K562 (cell line): ENCODE measurements around the gene PITRM1. TPM values are rescaled to one million over a fixed set of nuclear protein-coding genes. Genes with fewer than 3 reads are reported as not detected.

Experiments
- ATAC-seq: fragments of 200-7000 bp; cut with Tn5 transposase; 3 replicates; pipeline ENCODE4 v1.9.1; 2020; ENCODE audit warnings: moderate library complexity
- BruUV-seq: library from RNA; stranded (reverse); fragments of 400-500 nt; replicated peaks from 2 replicates; lab custom pipeline; 2021; lab: Mats Ljungman, UMichigan
- CTCF ChIA-PET: fragments of 300-600 bp; formaldehyde crosslinking; extraction: SDS; loops from one replicate; lab custom pipeline; 2021; ENCODE audit warnings: low intra/inter-chr PET ratio; lab: Yijun Ruan, JAX
- POLR2A ChIA-PET: fragments of 300-600, 350-650 bp; sonication (Branson Sonifier 250); formaldehyde crosslinking; extraction: SDS; loops from one replicate; lab custom pipeline; 2021; ENCODE audit warnings: antibody characterized with exemption, inconsistent platforms; lab: Yijun Ruan, JAX
- DNase-seq, 4 experiments: peaks; one replicate each; pipeline versions ENCODE4 v3.0.0 to v3.0.0-alpha.2; 2011 to 2018; ENCODE audit warnings: low spot score in 3 of 4, mixed read lengths in 3 of 4; ENCODE audit errors: extremely low read depth in 1 of 4
- FAIRE-seq: peaks from 2 replicates; lab custom pipeline; 2011; peaks lifted over from hg19 to GRCh38; lab: Jason Lieb, UNC
- H2AFZ ChIP-seq: 2 replicates; pipeline ENCODE4 v1.6.0; 2011; ENCODE audit warnings: low read depth, low read length, control low read depth, inconsistent platforms
- H3K27ac ChIP-seq: fragments of 200-600 bp; 3 replicates; pipeline ENCODE4 v1.8.0; 2011; ENCODE audit warnings: low read depth, mild to moderate bottlenecking, control low read depth, inconsistent platforms, low read length, moderate library complexity, mixed read lengths; ENCODE audit errors: extremely low read depth
- H3K27me3 ChIP-seq, 2 experiments: fragments of 300-600 bp in 1 of 2; 2 replicates in 1 of 2; 3 replicates in 1 of 2; pipeline versions ENCODE4 v1.6.0 to v1.8.0; 2011; ENCODE audit warnings: inconsistent platforms in 2 of 2, low read length in 2 of 2, mild to moderate bottlenecking in 1 of 2, mixed read lengths in 1 of 2, moderate library complexity in 1 of 2; ENCODE audit not compliant: control insufficient read depth in 2 of 2, insufficient read depth in 2 of 2
- H3K36me3 ChIP-seq: fragments of 300-600 bp; 3 replicates; pipeline ENCODE4 v1.8.0; 2011; ENCODE audit warnings: mild to moderate bottlenecking, low read length, inconsistent platforms; ENCODE audit not compliant: control insufficient read depth, insufficient read depth
- H3K4me1 ChIP-seq, 2 experiments: fragments of 200-600 bp in 1 of 2; replicated peaks in 1 of 2; 2 replicates in 1 of 2; 3 replicates in 1 of 2; pipeline versions ENCODE4 v1.5.1 to v1.8.0; 2011; ENCODE audit warnings: inconsistent platforms in 2 of 2, low read length in 2 of 2, mild to moderate bottlenecking in 1 of 2, mixed read lengths in 1 of 2, moderate library complexity in 1 of 2; ENCODE audit not compliant: control insufficient read depth in 2 of 2, insufficient read depth in 2 of 2
- H3K4me2 ChIP-seq: 2 replicates; pipeline ENCODE4 v1.6.1; 2011; ENCODE audit warnings: low read length, control low read depth, inconsistent platforms, mixed read lengths; ENCODE audit not compliant: insufficient read depth
- H3K4me3 ChIP-seq: fragments of 200-600 bp; sonication (generic), shearing (Covaris generic); 2 replicates; pipeline ENCODE4 v1.5.1; 2016; ENCODE audit warnings: control low read depth, inconsistent platforms
- H3K79me2 ChIP-seq: fragments of 200-600 bp; 3 replicates; pipeline ENCODE4 v1.8.0; 2011; ENCODE audit warnings: low read length, inconsistent platforms; ENCODE audit not compliant: control insufficient read depth, insufficient read depth
- H3K9ac ChIP-seq, 2 experiments: 2 replicates each; pipeline versions ENCODE4 v1.6.0 to v1.6.1; 2011; ENCODE audit warnings: low read depth in 2 of 2, low read length in 2 of 2, control low read depth in 1 of 2, inconsistent platforms in 1 of 2, mild to moderate bottlenecking in 1 of 2, mixed read lengths in 1 of 2; ENCODE audit not compliant: insufficient read depth in 1 of 2
- H3K9me1 ChIP-seq: one replicate; pipeline ENCODE4 v1.6.0; 2011; ENCODE audit warnings: inconsistent platforms, mild to moderate bottlenecking, low read length, moderate library complexity; ENCODE audit not compliant: control insufficient read depth, insufficient read depth
- H3K9me3 ChIP-seq: replicated peaks from 2 replicates; pipeline ENCODE4 v1.5.1; 2011; ENCODE audit warnings: low read depth, low read length, inconsistent platforms; ENCODE audit not compliant: control insufficient read depth, insufficient read depth
- H4K20me1 ChIP-seq: replicated peaks from 2 replicates; pipeline ENCODE4 v1.6.1; 2011; ENCODE audit warnings: low read length, inconsistent platforms, mixed read lengths; ENCODE audit not compliant: control insufficient read depth, insufficient read depth
- KAT2B ChIP-seq: IDR thresholded peaks from one replicate; pipeline ENCODE4 v1.6.1; 2012; ENCODE audit warnings: low read depth, mild to moderate bottlenecking, control low read depth, inconsistent platforms, low read length, moderate library complexity
- MNT ChIP-seq, 2 experiments: fragments of 450-650 bp; conservative IDR thresholded peaks; 2 replicates each; pipeline ENCODE4 v1.6.1; 2017; ENCODE audit warnings: mild to moderate bottlenecking in 2 of 2, moderate library complexity in 2 of 2
- MXI1 ChIP-seq: IDR thresholded peaks from 2 replicates; pipeline ENCODE4 v1.6.1; 2011; ENCODE audit warnings: low read depth, mild to moderate bottlenecking, improper control_type of control experiment, low read length
- PHB2 ChIP-seq: fragments of 450-650 bp; IDR thresholded peaks from 2 replicates; pipeline ENCODE4 v1.6.1; 2017; ENCODE audit warnings: low read depth
- RHOXF2B ChIP-seq: fragments of 250-450 bp; sonication (Bioruptor Pico); conservative IDR thresholded peaks from 2 replicates; pipeline ENCODE4 v1.5.1; 2021
- TFAM ChIP-seq: fragments of 250-450 bp; sonication (Bioruptor Pico); conservative IDR thresholded peaks from 2 replicates; pipeline ENCODE4 v1.5.0; 2021; ENCODE audit warnings: mild to moderate bottlenecking, moderate library complexity
- ZNF121 ChIP-seq: sonication (generic); formaldehyde crosslinking; conservative IDR thresholded peaks from 2 replicates; pipeline ENCODE4 v1.8.0; 2022; ENCODE audit warnings: missing genetic modification reagents
- ZNF324 ChIP-seq: fragments of 250-450 bp; sonication (Bioruptor Pico); IDR thresholded peaks from 2 replicates; pipeline ENCODE4 v1.4.0; 2020; ENCODE audit warnings: mild to moderate bottlenecking
- ZNF584 ChIP-seq: fragments of 200-800 bp; sonication (Bioruptor generic); IDR thresholded peaks from 2 replicates; pipeline ENCODE4 v1.6.1; 2016; ENCODE audit warnings: low read depth, mild to moderate bottlenecking, missing genetic modification characterization, missing compliant biosample characterization
- WGBS: fragments of 100-300 bp; shearing (Covaris generic); methylation state at CpG from one replicate; pipeline ENCODE4 v1.1.6; 2016; ENCODE audit warnings: low coverage, mixed read lengths; ENCODE audit not compliant: insufficient coverage; ENCODE audit errors: missing lambda C conversion rate; 5-methylcytosine and 5-hydroxymethylcytosine counted together
- in situ Hi-C: fragments of 300-500 bp; cut with MboI; formaldehyde crosslinking; loops from 4 replicates; pipeline ENCODE4 v1.15.0; 2018; ENCODE audit warnings: inconsistent platforms, mixed read lengths
- intact Hi-C: fragments of 100-400 bp; cut with micrococcal nuclease; formaldehyde crosslinking; loops from 2 replicates; pipeline ENCODE4 v1.14.2; 2022
- polyA plus RNA-seq, 8 experiments: library from polyadenylated mRNA; depleted of rRNA in 4 of 8; stranded (reverse) in 5 of 8; unstranded in 3 of 8; fragments of >200 nt; fragmentation: Nextera tagmentation in 2 of 8; fragmentation: Illumina TruSeq in 1 of 8; extraction: Ambion mirVana in 2 of 8; extraction: Trizol in 1 of 8; gene quantifications; 2 replicates each; pipeline versions ENCODE4 v1.2.1 to v1.2.3, GENCODE V29; 2011 to 2014; ENCODE audit warnings: inconsistent platforms in 1 of 8, missing spikeins in 1 of 8
- total RNA-seq, 7 experiments: library from RNA; depleted of rRNA in 6 of 7; stranded (reverse); fragments of >200 nt in 6 of 7; fragmentation: Illumina TruSeq in 2 of 7; extraction: Trizol in 2 of 7; gene quantifications; 2 replicates each; pipeline versions ENCODE4 v1.2.1 to v1.2.3, GENCODE V29; 2011 to 2021; ENCODE audit warnings: low replicate concordance in 1 of 7
- TF ChIP-seq, protein P1 (sequence below): IDR thresholded peaks from 2 replicates; pipeline ENCODE4 v1.6.1; 2016; ENCODE audit warnings: missing genetic modification characterization, missing compliant biosample characterization

PITRM1 gene
- total and polyA plus RNA-seq, 9 of the 15 experiments (the other 6 are each of a cell fraction or from before 2014, with no cell fraction given), result 21.1 to 70.4 (median 39.7) TPM

GRCh38 chr10:3106928-3107425, 65.6 kb downstream of the PITRM1 start:
- ATAC-seq, result no peak
- BruUV-seq, result no TSS peak
- Histone ChIP-seq H3K9me1 (peaks cover 5% of the 10 kb centered on the region), H3K9me3 (no peaks in the 10 kb centered on the region), H3K27ac (no peak overlapping the region), H3K4me2 (no peak overlapping the region), H3K36me3 (peaks cover 80% of the 10 kb centered on the region), H4K20me1 (no peaks in the 10 kb centered on the region), H2AFZ (no peak overlapping the region), H3K4me1 (no peaks in the 10 kb centered on the region), H3K9ac (no peak overlapping the region), H3K27me3 (no peaks in the 10 kb centered on the region), H3K79me2 (no peaks in the 10 kb centered on the region; the same call in 2 of the 3 replicates), H3K4me3 (no peak overlapping the region)
- no peak for DNase-seq
- intact Hi-C loops, result no loop called here
- ChIA-PET POLR2A (interaction anchor here (1.1 to 2.5 kb wide), 3 partner anchors 11 to 15 kb away, joined by 3 to 9 read pairs (median 5); no protein-coding TSS in a partner anchor), CTCF (no interaction called here)
- FAIRE-seq, result no peak
- TF ChIP-seq, protein P1, sequence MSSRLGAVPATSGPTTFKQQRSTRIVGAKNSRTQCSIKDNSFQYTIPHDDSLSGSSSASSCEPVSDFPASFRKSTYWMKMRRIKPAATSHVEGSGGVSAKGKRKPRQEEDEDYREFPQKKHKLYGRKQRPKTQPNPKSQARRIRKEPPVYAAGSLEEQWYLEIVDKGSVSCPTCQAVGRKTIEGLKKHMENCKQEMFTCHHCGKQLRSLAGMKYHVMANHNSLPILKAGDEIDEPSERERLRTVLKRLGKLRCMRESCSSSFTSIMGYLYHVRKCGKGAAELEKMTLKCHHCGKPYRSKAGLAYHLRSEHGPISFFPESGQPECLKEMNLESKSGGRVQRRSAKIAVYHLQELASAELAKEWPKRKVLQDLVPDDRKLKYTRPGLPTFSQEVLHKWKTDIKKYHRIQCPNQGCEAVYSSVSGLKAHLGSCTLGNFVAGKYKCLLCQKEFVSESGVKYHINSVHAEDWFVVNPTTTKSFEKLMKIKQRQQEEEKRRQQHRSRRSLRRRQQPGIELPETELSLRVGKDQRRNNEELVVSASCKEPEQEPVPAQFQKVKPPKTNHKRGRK, result no peak
- TF ChIP-seq KAT2B (no peak), PHB2 (no peak), MXI1 (no peak), ZNF121 (CRISPR knock-in tag) (no peak), MNT (conservative IDR thresholded peaks at IDR 0.05) (no peak), ZNF324 (CRISPR knock-in tag) (no peak), ZNF584 (CRISPR knock-in tag) (no peak), TFAM (CRISPR knock-in tag) (no peak), RHOXF2B (CRISPR knock-in tag) (no peak)
- 100% methylated on average over 4 of the region's 5 CpGs for WGBS
- in situ Hi-C loops, result no loop called here
